IPS DF 6.9 (cell line): ENCODE measurements around the gene ADGRV1.
"Not testable (repeated sequence)": the region's sequence is repeated elsewhere in the genome, so short reads cannot be mapped to it uniquely, and the experiment has no call there.

ENCODE experiments used
- DNase-seq: peaks from one replicate; pipeline ENCODE4 v3.0.0-alpha.2; 2013; ENCODE audit warnings: low read depth, low spot score
- H3K27ac ChIP-seq: one replicate; pipeline ENCODE4 v1.5.1; 2013; ENCODE audit warnings: low read length, control low read depth
- H3K27me3 ChIP-seq: 2 replicates; pipeline ENCODE4 v1.6.1; 2013; ENCODE audit warnings: mild to moderate bottlenecking, low read length; ENCODE audit not compliant: control insufficient read depth, insufficient read depth
- H3K36me3 ChIP-seq: 2 replicates; pipeline ENCODE4 v1.6.1; 2013; ENCODE audit warnings: low read length; ENCODE audit not compliant: control insufficient read depth, insufficient read depth
- H3K4me1 ChIP-seq: 2 replicates; pipeline ENCODE4 v1.6.1; 2013; ENCODE audit warnings: low read length; ENCODE audit not compliant: control insufficient read depth, insufficient read depth
- H3K4me3 ChIP-seq: 2 replicates; pipeline ENCODE4 v1.5.1; 2013; ENCODE audit warnings: mild to moderate bottlenecking, low read length
- H3K9me3 ChIP-seq: 2 replicates; pipeline ENCODE4 v1.6.1; 2013; ENCODE audit warnings: low read length, inconsistent platforms; ENCODE audit not compliant: control insufficient read depth, insufficient read depth
- WGBS: extraction: QIAGEN DNeasy Blood & Tissue Kit; methylation state at CpG from one replicate; pipeline ENCODE4 v1.1.7; 2013; ENCODE audit warnings: mixed read lengths, missing lambda C conversion rate; ENCODE audit not compliant: insufficient read length, insufficient coverage; 5-methylcytosine and 5-hydroxymethylcytosine counted together

The ADGRV1 gene

DNA sequence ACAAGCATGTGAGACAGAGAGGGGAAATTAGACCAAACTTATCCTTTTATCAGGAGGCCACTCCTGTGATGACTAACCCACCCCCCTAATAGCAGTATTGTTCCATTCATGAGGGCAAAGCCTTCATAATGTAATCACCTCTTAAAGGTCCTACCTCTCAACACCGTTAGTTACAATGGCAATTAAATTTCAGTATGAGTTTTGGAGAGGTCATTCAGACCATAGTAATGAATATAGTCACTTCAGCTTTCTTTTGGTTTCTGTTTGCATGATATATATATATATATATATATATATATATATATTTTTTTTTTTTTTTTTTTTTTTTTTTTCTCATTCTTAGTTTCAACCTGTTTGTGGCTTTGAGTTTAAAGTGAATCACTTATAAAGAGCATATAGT lies 10.5 kb downstream of the ADGRV1 start:
- WGBS, result no CpG with 5 or more reads among the region's 1 CpG
- Histone ChIP-seq H3K27me3 (no peaks in the 10 kb centered on the region), H3K9me3 (no peaks in the 10 kb centered on the region; the same call in 1 of the 2 replicates), H3K4me3 (no peak overlapping the region), H3K27ac (no peak overlapping the region), H3K4me1 (no peaks in the 10 kb centered on the region), H3K36me3 (no peaks in the 10 kb centered on the region)
- DNase-seq, result no peak

DNA sequence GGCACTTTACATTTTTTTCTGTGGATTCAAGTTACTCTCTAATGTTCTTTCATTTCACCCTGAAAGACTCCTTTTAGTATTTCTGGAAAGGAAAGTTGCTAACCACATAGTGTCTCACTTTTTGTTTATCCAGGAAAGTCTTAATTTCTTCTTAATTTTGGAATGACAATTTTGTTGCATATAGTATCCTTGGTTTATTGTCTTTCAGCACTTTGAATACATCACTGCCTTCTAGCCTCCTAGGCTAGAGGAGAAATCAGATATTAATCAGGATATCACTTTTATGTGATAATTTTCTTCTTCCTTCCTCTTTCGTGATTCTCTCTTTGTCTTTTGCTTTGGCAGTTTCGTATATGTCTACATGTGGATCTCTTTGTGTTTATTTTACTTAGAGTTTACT lies 11.4 kb downstream of the ADGRV1 start:
- Histone ChIP-seq H3K4me3 (no peak overlapping the region), H3K27ac (no peak overlapping the region), H3K27me3 (no peaks in the 10 kb centered on the region), H3K4me1 (no peaks in the 10 kb centered on the region), H3K36me3 (no peaks in the 10 kb centered on the region), H3K9me3 (no peaks in the 10 kb centered on the region; the same call in 1 of the 2 replicates)
- no CpG with 5 or more reads among the region's 2 CpGs for WGBS
- no peak for DNase-seq

DNA sequence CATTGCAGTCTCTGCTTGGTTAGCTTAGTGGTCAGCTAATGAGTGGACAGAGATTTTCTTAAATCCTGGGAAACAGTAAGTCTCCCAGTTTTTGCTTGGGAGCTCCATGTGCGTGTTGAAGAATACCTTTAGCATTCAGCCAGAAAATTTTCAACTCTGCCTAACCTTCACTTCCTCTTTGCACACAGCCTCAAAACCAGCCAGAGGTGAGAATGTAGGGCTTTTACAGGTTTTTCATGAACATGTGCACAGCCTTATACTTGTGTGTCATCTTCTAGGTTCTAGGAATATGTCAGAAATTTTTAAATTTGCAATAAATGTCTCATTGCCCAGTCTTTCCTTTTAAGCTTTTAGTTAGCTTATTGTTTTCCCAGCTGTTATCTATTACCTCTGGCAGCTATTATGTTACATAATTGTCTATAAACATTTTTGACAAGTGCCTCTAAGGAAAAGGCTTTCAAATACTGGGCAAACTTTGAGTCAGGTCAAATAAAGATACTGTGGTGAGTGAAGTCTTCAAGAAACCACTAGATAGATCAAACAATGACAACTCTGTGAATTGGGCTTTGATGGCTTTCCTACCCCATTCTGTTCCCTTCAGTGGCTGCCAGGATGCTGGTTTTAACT lies 12.7 kb downstream of the ADGRV1 start:
- Histone ChIP-seq H3K27me3 (no peaks in the 10 kb centered on the region), H3K4me3 (no peak overlapping the region), H3K4me1 (no peaks in the 10 kb centered on the region), H3K9me3 (no peaks in the 10 kb centered on the region; the same call in 1 of the 2 replicates), H3K36me3 (no peaks in the 10 kb centered on the region), H3K27ac (no peak overlapping the region)
- no peak for DNase-seq
- WGBS, result no CpG with 5 or more reads among the region's 1 CpG

DNA sequence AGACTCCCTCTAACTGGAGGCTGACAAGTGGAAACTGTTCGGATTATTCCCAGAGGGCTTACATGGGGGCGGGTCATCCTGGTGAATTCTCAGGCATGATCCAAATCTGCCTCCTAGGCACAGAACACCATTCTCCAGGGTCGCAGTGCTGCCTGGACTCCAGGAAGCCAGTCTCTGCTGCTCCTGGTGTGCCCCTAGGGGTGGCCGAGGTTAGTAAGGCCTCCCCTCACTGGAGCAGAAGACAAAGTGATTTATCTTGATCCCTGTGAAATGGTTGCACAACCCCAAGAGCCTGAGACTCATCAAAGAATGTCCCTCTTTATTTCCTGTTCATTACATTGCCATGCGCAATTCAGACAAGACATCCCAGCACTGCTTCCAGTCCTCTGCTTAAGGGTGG lies 17.1 kb downstream of the ADGRV1 start:
- no peak overlapping the region for H3K27ac ChIP-seq
- H3K4me1 ChIP-seq, result no peaks in the 10 kb centered on the region
- no peaks in the 10 kb centered on the region for H3K36me3 ChIP-seq
- H3K27me3 ChIP-seq, result no peaks in the 10 kb centered on the region
- no peak overlapping the region for H3K4me3 ChIP-seq
- no peak for DNase-seq
- no CpG with 5 or more reads among the region's 5 CpGs for WGBS
- no peaks in the 10 kb centered on the region for H3K9me3 ChIP-seq

DNA sequence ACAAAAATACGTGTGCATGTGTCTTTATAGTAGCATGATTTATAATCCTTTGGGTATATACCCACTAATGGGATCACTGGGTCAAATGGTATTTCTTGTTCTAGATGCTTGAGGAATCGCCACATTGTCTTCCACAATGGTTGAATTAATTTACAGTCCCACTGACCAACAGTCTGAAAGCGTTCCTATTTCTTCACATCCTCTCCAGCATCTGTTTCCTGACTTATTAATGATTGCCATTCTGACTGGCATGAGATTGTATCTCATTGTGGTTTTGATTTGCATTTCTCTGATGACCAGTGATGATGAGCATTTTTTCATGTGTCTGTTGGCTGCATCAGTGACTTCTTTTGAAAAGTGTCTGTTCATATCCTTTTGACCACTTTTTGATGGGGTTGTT lies 18.0 kb downstream of the ADGRV1 start:
- not testable (repeated sequence) for H3K9me3 ChIP-seq, DNase-seq, H3K4me1 ChIP-seq, H3K27ac ChIP-seq, H3K36me3 ChIP-seq, H3K27me3 ChIP-seq, H3K4me3 ChIP-seq
- no CpG with 5 or more reads among the region's 3 CpGs for WGBS

DNA sequence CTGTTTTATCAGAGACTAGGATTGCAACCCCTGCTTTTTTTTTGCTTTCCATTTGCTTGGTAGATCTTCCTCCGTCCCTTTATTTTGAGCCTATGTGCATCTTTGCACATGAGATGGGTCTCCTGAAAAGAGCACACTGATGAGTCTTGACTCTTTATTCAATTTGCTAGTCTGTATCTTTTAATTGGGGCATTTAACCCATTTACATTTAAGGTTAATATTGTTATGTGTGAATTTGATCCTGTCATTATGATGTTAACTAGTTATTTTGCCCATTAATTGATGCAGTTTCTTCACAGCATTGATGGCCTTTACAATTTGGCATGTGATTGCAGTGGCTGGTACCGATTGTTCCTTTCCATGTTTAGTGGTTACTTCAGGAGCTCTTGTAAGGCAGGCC lies 21.3 kb downstream of the ADGRV1 start:
- H3K36me3 ChIP-seq, H3K27me3 ChIP-seq, H3K27ac ChIP-seq, H3K4me1 ChIP-seq, H3K9me3 ChIP-seq, DNase-seq, H3K4me3 ChIP-seq: not testable (repeated sequence)
- no CpG with 5 or more reads among the region's 2 CpGs for WGBS

DNA sequence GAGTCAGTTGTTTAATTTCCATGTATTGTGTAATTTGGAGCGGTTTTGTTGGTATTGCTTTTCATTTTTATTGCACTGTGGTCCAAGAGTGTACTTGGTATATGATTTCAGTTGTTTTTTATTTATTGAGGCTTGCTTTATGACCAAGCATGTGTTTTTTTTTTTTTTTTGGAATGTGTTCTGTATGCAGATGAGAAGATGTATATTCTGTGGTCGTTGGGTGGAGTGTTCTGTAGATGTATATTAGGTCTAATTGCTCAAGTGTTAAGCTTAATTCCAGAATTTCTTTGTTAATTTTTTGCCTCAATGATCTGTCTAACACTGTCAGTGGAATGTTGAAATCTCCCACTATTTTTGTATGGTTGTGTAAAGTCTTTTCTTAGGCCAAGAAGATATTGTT lies 23.4 kb downstream of the ADGRV1 start:
- Histone ChIP-seq H3K27me3 (no peaks in the 10 kb centered on the region), H3K9me3 (no peaks in the 10 kb centered on the region), H3K4me3 (no peak overlapping the region), H3K36me3 (no peaks in the 10 kb centered on the region), H3K27ac (no peak overlapping the region), H3K4me1 (0 out of 2 replicates have a peak, but pooled peaks cover 1% of the 10 kb centered on the region)
- no CpG with 5 or more reads among the region's 2 CpGs for WGBS
- no peak for DNase-seq

DNA sequence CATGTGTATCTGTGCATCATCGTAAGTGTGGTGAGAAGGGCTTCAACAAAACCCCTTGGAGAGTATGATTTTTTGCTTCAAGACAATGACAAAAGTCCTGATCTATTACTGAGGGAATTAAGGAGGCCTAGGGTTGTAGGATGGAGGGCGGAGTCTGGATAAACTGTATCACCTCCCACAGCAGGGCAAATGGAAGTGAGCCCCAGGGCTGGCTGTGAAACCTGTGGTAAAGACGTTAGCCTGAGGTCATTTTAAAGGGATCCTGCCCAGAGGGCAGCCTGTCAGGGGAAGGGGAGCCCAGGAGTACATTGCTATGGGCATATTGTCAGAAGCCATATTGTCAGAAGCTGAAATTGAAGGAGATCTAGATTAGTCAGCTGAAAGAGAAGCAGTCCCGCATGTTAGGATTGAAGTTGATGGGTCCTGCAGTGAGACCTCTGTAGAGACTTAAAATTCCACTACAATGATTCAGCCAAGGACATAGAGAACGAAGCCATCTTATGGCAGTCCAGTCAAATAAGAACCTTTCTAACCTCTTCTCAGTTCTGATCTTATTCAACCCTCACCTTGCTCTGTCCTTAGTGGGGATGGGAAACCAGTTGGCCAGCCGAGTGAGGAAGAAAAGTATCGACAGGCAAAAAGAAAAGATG lies 26.9 kb downstream of the ADGRV1 start:
- Histone ChIP-seq H3K27me3 (no peaks in the 10 kb centered on the region), H3K4me3 (no peak overlapping the region), H3K4me1 (0 out of 2 replicates have a peak, but pooled peaks cover 1% of the 10 kb centered on the region), H3K9me3 (no peaks in the 10 kb centered on the region), H3K36me3 (no peaks in the 10 kb centered on the region), H3K27ac (no peak overlapping the region)
- no CpG with 5 or more reads among the region's 7 CpGs for WGBS
- no peak for DNase-seq

DNA sequence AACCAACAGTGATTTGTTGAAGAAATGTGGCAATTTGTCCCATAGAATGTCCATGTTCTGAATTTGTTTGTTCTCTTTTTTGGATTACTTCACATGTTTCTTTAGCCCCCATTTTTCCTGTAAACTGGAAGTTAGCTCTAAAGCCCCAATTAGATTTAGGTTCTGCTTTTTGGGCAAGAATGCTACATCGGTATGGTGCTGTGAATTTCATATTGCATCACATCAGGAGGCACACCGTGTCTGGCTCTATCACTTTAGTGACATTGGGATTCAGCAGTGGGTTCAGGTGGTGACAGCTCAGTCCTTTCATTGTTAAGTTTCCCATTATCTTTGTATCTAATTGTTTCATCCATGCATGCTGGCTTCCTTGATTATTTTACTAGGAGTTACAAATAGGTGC lies 27.9 kb downstream of the ADGRV1 start:
- Histone ChIP-seq H3K4me3 (no peak overlapping the region), H3K9me3 (no peaks in the 10 kb centered on the region), H3K27ac (no peak overlapping the region), H3K4me1 (0 out of 2 replicates have a peak, but pooled peaks cover 1% of the 10 kb centered on the region), H3K27me3 (no peaks in the 10 kb centered on the region), H3K36me3 (no peaks in the 10 kb centered on the region)
- DNase-seq, result no peak
- WGBS, result no CpG with 5 or more reads among the region's 2 CpGs

DNA sequence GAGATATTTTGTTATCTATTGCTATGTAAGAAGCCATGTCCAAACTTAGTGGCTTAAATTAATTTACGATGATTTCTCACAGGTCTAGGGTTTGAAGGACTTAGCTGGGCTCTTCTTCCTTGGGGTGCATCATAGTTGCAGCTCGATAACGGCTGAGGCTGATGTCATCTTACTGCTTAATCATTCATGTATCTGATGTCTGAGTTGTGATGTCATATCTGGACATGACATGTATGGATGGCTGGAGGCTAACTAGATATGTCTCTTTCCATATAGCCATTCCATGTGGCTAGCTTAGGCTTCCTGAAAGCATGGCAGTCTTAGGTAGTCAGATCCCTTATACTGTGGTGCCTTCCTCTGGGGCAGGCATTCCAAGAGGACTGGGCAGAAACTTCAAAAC lies 31.6 kb downstream of the ADGRV1 start:
- WGBS, result no CpG with 5 or more reads among the region's 3 CpGs
- 0 out of 2 replicates have a peak, but pooled peaks cover 1% of the 10 kb centered on the region for H3K4me1 ChIP-seq
- H3K36me3 ChIP-seq, result no peaks in the 10 kb centered on the region
- no peaks in the 10 kb centered on the region for H3K27me3 ChIP-seq
- H3K27ac ChIP-seq, result no peak overlapping the region
- no peak overlapping the region for H3K4me3 ChIP-seq
- no peak for DNase-seq
- H3K9me3 ChIP-seq, result no peaks in the 10 kb centered on the region

DNA sequence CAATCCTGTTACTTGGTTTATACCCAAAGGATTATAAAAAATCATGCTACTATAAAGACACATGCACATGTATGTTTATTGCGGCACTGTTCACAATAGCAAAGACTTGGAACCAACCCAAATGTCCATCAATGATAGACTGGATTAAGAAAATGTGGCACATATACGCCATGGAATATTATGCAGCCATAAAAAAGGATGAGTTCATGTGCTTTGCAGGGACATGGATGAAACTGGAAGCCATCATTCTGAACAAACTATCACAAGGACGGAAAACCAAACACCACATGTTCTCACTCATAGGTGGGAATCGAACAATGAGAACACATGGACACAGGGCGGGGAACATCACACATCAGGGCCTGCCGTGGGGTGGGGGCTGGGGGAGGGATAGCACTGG lies 34.5 kb downstream of the ADGRV1 start:
- not testable (repeated sequence) for H3K4me3 ChIP-seq, DNase-seq, H3K27ac ChIP-seq, H3K27me3 ChIP-seq, H3K9me3 ChIP-seq, H3K4me1 ChIP-seq, H3K36me3 ChIP-seq
- WGBS, result no CpG with 5 or more reads among the region's 6 CpGs
